ENCODE results near the gene DET1. TPM values are rescaled to one million over a fixed set of nuclear protein-coding genes. Genes with fewer than 3 reads are reported as not detected.

DET1 gene
- total and polyA plus RNA-seq, 2 of the 13 experiments (the other 11 are each of a cell fraction or from before 2014, with no cell fraction given) = 2.2 to 4.2 TPM

DNA sequence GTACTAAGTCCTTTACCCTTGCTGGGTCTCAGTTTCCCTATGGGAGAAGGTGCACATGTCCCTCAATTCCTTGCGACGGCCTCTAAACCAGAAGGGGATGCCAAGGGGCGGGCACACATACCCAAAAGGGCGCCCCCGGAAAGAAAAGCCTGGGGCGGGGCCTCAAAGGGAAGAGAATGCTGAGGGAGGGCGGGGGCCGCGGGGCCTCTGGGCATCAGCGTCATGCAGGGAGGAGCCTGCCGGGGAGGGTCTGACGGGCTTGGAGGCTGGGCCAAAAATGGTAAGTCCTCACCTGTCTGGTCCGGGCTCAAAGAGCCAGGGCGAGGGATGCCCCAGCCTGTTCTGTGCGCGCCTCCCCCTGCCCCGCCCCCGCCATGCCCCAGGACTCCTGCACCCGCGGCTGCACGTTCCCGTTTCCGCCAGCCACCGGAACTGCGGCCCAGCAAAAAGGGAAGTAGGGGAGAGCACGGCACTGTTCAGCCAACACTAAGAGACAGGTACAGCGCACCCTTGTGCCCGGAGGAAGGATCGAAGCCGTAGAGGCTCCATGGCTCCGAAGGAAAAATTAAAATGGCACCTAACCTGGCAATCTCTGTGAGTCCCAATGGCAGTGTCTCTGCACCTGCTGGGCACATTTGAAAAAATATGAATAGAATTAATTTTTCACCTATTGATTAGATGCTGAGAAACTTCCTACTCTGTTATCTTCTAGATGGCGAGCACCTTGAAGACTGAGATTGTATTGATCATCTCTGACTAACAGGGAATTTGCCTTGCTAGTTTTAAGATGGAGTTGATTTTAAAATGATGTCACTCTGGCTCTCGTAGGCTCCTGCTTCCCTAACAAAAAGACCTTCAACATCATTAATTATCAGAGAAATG lies at the start of gene DET1 (continued):
- TF ChIP-seq ZNF207 (IDR thresholded peaks at IDR 0.05; ENCODE audit: borderline replicate concordance) = no peak
- TF ChIP-seq, protein P1, sequence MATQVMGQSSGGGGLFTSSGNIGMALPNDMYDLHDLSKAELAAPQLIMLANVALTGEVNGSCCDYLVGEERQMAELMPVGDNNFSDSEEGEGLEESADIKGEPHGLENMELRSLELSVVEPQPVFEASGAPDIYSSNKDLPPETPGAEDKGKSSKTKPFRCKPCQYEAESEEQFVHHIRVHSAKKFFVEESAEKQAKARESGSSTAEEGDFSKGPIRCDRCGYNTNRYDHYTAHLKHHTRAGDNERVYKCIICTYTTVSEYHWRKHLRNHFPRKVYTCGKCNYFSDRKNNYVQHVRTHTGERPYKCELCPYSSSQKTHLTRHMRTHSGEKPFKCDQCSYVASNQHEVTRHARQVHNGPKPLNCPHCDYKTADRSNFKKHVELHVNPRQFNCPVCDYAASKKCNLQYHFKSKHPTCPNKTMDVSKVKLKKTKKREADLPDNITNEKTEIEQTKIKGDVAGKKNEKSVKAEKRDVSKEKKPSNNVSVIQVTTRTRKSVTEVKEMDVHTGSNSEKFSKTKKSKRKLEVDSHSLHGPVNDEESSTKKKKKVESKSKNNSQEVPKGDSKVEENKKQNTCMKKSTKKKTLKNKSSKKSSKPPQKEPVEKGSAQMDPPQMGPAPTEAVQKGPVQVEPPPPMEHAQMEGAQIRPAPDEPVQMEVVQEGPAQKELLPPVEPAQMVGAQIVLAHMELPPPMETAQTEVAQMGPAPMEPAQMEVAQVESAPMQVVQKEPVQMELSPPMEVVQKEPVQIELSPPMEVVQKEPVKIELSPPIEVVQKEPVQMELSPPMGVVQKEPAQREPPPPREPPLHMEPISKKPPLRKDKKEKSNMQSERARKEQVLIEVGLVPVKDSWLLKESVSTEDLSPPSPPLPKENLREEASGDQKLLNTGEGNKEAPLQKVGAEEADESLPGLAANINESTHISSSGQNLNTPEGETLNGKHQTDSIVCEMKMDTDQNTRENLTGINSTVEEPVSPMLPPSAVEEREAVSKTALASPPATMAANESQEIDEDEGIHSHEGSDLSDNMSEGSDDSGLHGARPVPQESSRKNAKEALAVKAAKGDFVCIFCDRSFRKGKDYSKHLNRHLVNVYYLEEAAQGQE (IDR thresholded peaks at IDR 0.05; ENCODE audit: borderline replicate concordance in 1 of 2, low read depth in 1 of 2, low read length in 2 of 2) = no peak
- TF ChIP-seq, protein P2, sequence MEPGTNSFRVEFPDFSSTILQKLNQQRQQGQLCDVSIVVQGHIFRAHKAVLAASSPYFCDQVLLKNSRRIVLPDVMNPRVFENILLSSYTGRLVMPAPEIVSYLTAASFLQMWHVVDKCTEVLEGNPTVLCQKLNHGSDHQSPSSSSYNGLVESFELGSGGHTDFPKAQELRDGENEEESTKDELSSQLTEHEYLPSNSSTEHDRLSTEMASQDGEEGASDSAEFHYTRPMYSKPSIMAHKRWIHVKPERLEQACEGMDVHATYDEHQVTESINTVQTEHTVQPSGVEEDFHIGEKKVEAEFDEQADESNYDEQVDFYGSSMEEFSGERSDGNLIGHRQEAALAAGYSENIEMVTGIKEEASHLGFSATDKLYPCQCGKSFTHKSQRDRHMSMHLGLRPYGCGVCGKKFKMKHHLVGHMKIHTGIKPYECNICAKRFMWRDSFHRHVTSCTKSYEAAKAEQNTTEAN (CRISPR knock-in tag; conservative IDR thresholded peaks at IDR 0.05) = no peak
- TF ChIP-seq, protein P3, sequence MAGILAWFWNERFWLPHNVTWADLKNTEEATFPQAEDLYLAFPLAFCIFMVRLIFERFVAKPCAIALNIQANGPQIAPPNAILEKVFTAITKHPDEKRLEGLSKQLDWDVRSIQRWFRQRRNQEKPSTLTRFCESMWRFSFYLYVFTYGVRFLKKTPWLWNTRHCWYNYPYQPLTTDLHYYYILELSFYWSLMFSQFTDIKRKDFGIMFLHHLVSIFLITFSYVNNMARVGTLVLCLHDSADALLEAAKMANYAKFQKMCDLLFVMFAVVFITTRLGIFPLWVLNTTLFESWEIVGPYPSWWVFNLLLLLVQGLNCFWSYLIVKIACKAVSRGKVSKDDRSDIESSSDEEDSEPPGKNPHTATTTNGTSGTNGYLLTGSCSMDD (CRISPR knock-in tag; IDR thresholded peaks at IDR 0.05) = no peak
- peak; percentile 61; the same call in 1 of the 2 replicates for TF ChIP-seq FOXO1 (CRISPR knock-in tag; IDR thresholded peaks at IDR 0.05)
- TF ChIP-seq NR2F1 (CRISPR knock-in tag; IDR thresholded peaks at IDR 0.05) = no peak
- TF ChIP-seq, protein P4, sequence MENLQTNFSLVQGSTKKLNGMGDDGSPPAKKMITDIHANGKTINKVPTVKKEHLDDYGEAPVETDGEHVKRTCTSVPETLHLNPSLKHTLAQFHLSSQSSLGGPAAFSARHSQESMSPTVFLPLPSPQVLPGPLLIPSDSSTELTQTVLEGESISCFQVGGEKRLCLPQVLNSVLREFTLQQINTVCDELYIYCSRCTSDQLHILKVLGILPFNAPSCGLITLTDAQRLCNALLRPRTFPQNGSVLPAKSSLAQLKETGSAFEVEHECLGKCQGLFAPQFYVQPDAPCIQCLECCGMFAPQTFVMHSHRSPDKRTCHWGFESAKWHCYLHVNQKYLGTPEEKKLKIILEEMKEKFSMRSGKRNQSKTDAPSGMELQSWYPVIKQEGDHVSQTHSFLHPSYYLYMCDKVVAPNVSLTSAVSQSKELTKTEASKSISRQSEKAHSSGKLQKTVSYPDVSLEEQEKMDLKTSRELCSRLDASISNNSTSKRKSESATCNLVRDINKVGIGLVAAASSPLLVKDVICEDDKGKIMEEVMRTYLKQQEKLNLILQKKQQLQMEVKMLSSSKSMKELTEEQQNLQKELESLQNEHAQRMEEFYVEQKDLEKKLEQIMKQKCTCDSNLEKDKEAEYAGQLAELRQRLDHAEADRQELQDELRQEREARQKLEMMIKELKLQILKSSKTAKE (CRISPR knock-in tag; IDR thresholded peaks at IDR 0.05; ENCODE audit: borderline replicate concordance) = no peak
- no peak for TF ChIP-seq ZNF274 (CRISPR knock-in tag; IDR thresholded peaks at IDR 0.05)
- TF ChIP-seq ARNT2 (CRISPR knock-in tag; IDR thresholded peaks at IDR 0.05; ENCODE audit: low read depth) = no peak
- TF ChIP-seq FOXK2 (IDR thresholded peaks at IDR 0.05) = no peak
- peak; percentile 99 for TF ChIP-seq POGZ (CRISPR knock-in tag; IDR thresholded peaks at IDR 0.05)
- no peak for TF ChIP-seq ZEB1 (IDR thresholded peaks at IDR 0.05; ENCODE audit: insufficient replicate concordance, low read depth)
- peak; percentile 58; the same call in 1 of the 2 replicates for TF ChIP-seq SRF (IDR thresholded peaks at IDR 0.05; ENCODE audit: low read depth, low read length)
- TF ChIP-seq SMARCC2 (IDR thresholded peaks at IDR 0.05) = no peak
- no peak for TF ChIP-seq ZNF577 (CRISPR knock-in tag; IDR thresholded peaks at IDR 0.05; ENCODE audit: borderline replicate concordance, low read depth)
- TF ChIP-seq HHEX (CRISPR knock-in tag; IDR thresholded peaks at IDR 0.05) = no peak
- TF ChIP-seq, protein P5, sequence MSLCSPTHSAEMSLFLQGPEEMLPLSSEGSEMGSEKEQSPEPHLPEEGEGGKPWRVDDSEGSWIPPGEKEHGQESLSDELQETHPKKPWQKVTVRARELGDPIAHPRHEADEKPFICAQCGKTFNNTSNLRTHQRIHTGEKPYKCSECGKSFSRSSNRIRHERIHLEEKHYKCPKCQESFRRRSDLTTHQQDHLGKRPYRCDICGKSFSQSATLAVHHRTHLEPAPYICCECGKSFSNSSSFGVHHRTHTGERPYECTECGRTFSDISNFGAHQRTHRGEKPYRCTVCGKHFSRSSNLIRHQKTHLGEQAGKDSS (CRISPR knock-in tag; IDR thresholded peaks at IDR 0.05; ENCODE audit: borderline replicate concordance, low read depth) = peak; percentile 66; the same call in 1 of the 2 replicates
- TF ChIP-seq ZNF746 (CRISPR knock-in tag; IDR thresholded peaks at IDR 0.05) = no peak
- TF ChIP-seq RFXAP (CRISPR knock-in tag; IDR thresholded peaks at IDR 0.05; ENCODE audit: borderline replicate concordance) = 0 out of 2 replicates have a peak, but pooled peaks have one; percentile 21
